Suppressor macrophage treated with lipopolysaccharide for 4 hours (primary cell): ENCODE results near the gene CCSER2.
"Not testable (repeated sequence)": the region's sequence is repeated elsewhere in the genome, so short reads cannot be mapped to it uniquely, and the experiment has no call there.

Source experiments
- DNase-seq: peaks from one replicate; pipeline ENCODE4 v3.0.0-alpha.2; 2020

The CCSER2 gene

GRCh38 chr10:84311576-84311975, 16.8 kb upstream of the CCSER2 start:
- no peak for DNase-seq

- no peak for DNase-seq
These were observed 15.6 kb upstream of the CCSER2 start for GRCh38 chr10:84312816-84313215.

GRCh38 chr10:84314275-84314674, 14.1 kb upstream of the CCSER2 start:
- no peak for DNase-seq

GRCh38 chr10:84317174-84317573, 11.2 kb upstream of the CCSER2 start:
- peak; percentile 79 for DNase-seq

GRCh38 chr10:84321902-84322301, 6.5 kb upstream of the CCSER2 start:
- DNase-seq, result no peak

- DNase-seq, result not testable (repeated sequence)
These were observed 4.8 kb upstream of the CCSER2 start for GRCh38 chr10:84323566-84323965.

GRCh38 chr10:84326995-84327394, 1.4 kb upstream of the CCSER2 start:
- not testable (repeated sequence) for DNase-seq

- peak; percentile 67 for DNase-seq
These were observed 815 bp downstream of the CCSER2 start for GRCh38 chr10:84329196-84329611.

- DNase-seq, result no peak
These were observed 1.7 kb downstream of the CCSER2 start for GRCh38 chr10:84329986-84330651.

- DNase-seq, result no peak
These were observed 2.7 kb downstream of the CCSER2 start for GRCh38 chr10:84331091-84331490.

GRCh38 chr10:84333864-84334451, 5.6 kb downstream of the CCSER2 start:
- DNase-seq, result peak; percentile 54

GRCh38 chr10:84334811-84335210, 6.4 kb downstream of the CCSER2 start:
- no peak for DNase-seq

GRCh38 chr10:84335516-84335915, 7.1 kb downstream of the CCSER2 start:
- peak; percentile 39 for DNase-seq

GRCh38 chr10:84336406-84337090, 8.2 kb downstream of the CCSER2 start:
- no peak for DNase-seq

GRCh38 chr10:84337199-84337598, 8.8 kb downstream of the CCSER2 start:
- DNase-seq, result peak; percentile 60

- DNase-seq, result no peak
These were observed 10.6 kb downstream of the CCSER2 start for GRCh38 chr10:84339025-84339424.

GRCh38 chr10:84340187-84340586, 11.8 kb downstream of the CCSER2 start:
- no peak for DNase-seq

GRCh38 chr10:84340632-84341537, 12.5 kb downstream of the CCSER2 start:
- no peak for DNase-seq

GRCh38 chr10:84341538-84341856, 13.1 kb downstream of the CCSER2 start:
- no peak for DNase-seq

GRCh38 chr10:84341983-84342382, 13.6 kb downstream of the CCSER2 start:
- no peak for DNase-seq

- DNase-seq, result no peak
These were observed 14.2 kb downstream of the CCSER2 start for GRCh38 chr10:84342584-84342983.

- DNase-seq, result no peak
These were observed 15.4 kb downstream of the CCSER2 start for GRCh38 chr10:84343831-84344230.

- DNase-seq, result peak; percentile 48
These were observed 16.1 kb downstream of the CCSER2 start for GRCh38 chr10:84344526-84344925.
